Measurements from ENCODE around the gene CUEDC1. TPM values are rescaled to one million over a fixed set of nuclear protein-coding genes. Genes with fewer than 3 reads are reported as not detected.

The CUEDC1 gene
- total and polyA plus RNA-seq, 4 donors, result 19.7 to 55.7 (median 29.2) TPM

- TF ChIP-seq CTCF (IDR thresholded peaks at IDR 0.05; ENCODE audit: control extremely low read depth, extremely low read depth), result no peak
- Histone ChIP-seq H3K9ac (ENCODE audit: insufficient read depth in 1 of 2, low read length in 2 of 2) (no peak overlapping the region), H3K4me3 (no peak overlapping the region), H3K27me3 (ENCODE audit: control insufficient read depth in 3 of 3, insufficient read depth in 3 of 3, low read length in 2 of 3) (no peaks in the 10 kb centered on the region), H3K27ac (ENCODE audit: low read depth in 1 of 2, low read length in 1 of 2) (no peak overlapping the region), H3K4me1 (ENCODE audit: control insufficient read depth in 5 of 5, insufficient read depth in 5 of 5, low read length in 5 of 5) (peaks cover 4 to 33% (median 17%) of the 10 kb centered on the region in 5 donors), H3K9me3 (ENCODE audit: control insufficient read depth in 4 of 4, insufficient read depth in 3 of 4, low read length in 3 of 4) (no peaks in the 10 kb centered on the region), H3K36me3 (ENCODE audit: control insufficient read depth in 4 of 4, insufficient read depth in 4 of 4, low read length in 4 of 4) (peaks cover 0 to 2% (median 0%) of the 10 kb centered on the region in 4 donors)
- no peak for ATAC-seq (ENCODE audit: insufficient read depth, low FRiP score)
- no peak for DNase-seq
- 46 to 68% methylated on average over 6 of the region's 6 CpGs for WGBS, 2 donors
These were observed 46.9 kb downstream of the CUEDC1 start for GRCh38 chr17:57908278-57908677.

GRCh38 chr17:57906910-57907309 lies 48.3 kb downstream of the CUEDC1 start:
- Histone ChIP-seq H3K27ac (ENCODE audit: low read depth in 1 of 2, low read length in 1 of 2) (no peak overlapping the region), H3K36me3 (ENCODE audit: control insufficient read depth in 4 of 4, insufficient read depth in 4 of 4, low read length in 4 of 4) (peaks cover 0 to 2% (median 0%) of the 10 kb centered on the region in 4 donors), H3K9me3 (ENCODE audit: control insufficient read depth in 4 of 4, insufficient read depth in 3 of 4, low read length in 3 of 4) (no peaks in the 10 kb centered on the region), H3K4me3 (no peak overlapping the region), H3K4me1 (ENCODE audit: control insufficient read depth in 5 of 5, insufficient read depth in 5 of 5, low read length in 5 of 5) (peaks cover 8 to 38% (median 24%) of the 10 kb centered on the region in 5 donors), H3K9ac (ENCODE audit: insufficient read depth in 1 of 2, low read length in 2 of 2) (no peak overlapping the region), H3K27me3 (ENCODE audit: control insufficient read depth in 3 of 3, insufficient read depth in 3 of 3, low read length in 2 of 3) (no peaks in the 10 kb centered on the region)
- TF ChIP-seq CTCF (IDR thresholded peaks at IDR 0.05; ENCODE audit: control extremely low read depth, extremely low read depth), result no peak
- ATAC-seq (ENCODE audit: insufficient read depth, low FRiP score) (no peak), DNase-seq (no peak)
- WGBS, 2 donors, result 80 to 88% methylated on average over 7 of the region's 7 CpGs

GRCh38 chr17:57905875-57906455 lies 49.2 kb downstream of the CUEDC1 start:
- Histone ChIP-seq H3K9ac (ENCODE audit: insufficient read depth in 1 of 2, low read length in 2 of 2) (no peak overlapping the region), H3K36me3 (ENCODE audit: control insufficient read depth in 4 of 4, insufficient read depth in 4 of 4, low read length in 4 of 4) (peaks cover 0 to 2% (median 0%) of the 10 kb centered on the region in 4 donors), H3K4me1 (ENCODE audit: control insufficient read depth in 5 of 5, insufficient read depth in 5 of 5, low read length in 5 of 5) (peaks cover 8 to 37% (median 24%) of the 10 kb centered on the region in 5 donors), H3K27ac (ENCODE audit: low read depth in 1 of 2, low read length in 1 of 2) (peak overlapping the region in 1 of 2 donors; percentile 92), H3K4me3 (no peak overlapping the region), H3K27me3 (ENCODE audit: control insufficient read depth in 3 of 3, insufficient read depth in 3 of 3, low read length in 2 of 3) (no peaks in the 10 kb centered on the region), H3K9me3 (ENCODE audit: control insufficient read depth in 4 of 4, insufficient read depth in 3 of 4, low read length in 3 of 4) (no peaks in the 10 kb centered on the region)
- no peak for TF ChIP-seq CTCF (IDR thresholded peaks at IDR 0.05; ENCODE audit: control extremely low read depth, extremely low read depth)
- DNase-seq (no peak), ATAC-seq (ENCODE audit: insufficient read depth, low FRiP score) (no peak)

- peak overlapping the region in 1 of 2 donors; percentile 92 for H3K27ac ChIP-seq (ENCODE audit: low read depth in 1 of 2, low read length in 1 of 2)
- ATAC-seq (ENCODE audit: insufficient read depth, low FRiP score), result no peak
- no peaks in the 10 kb centered on the region for H3K27me3 ChIP-seq (ENCODE audit: control insufficient read depth in 3 of 3, insufficient read depth in 3 of 3, low read length in 2 of 3)
- H3K4me1 ChIP-seq (ENCODE audit: control insufficient read depth in 5 of 5, insufficient read depth in 5 of 5, low read length in 5 of 5), result peaks cover 8 to 53% (median 29%) of the 10 kb centered on the region in 5 donors
- H3K9ac ChIP-seq (ENCODE audit: insufficient read depth in 1 of 2, low read length in 2 of 2), result peak overlapping the region in 1 of 2 donors; percentile 4
- 91 to 92% methylated on average over 7 of the region's 7 CpGs for WGBS, 2 donors
- H3K4me3 ChIP-seq, result no peak overlapping the region
- H3K36me3 ChIP-seq (ENCODE audit: control insufficient read depth in 4 of 4, insufficient read depth in 4 of 4, low read length in 4 of 4), result peaks cover 0 to 2% (median 0%) of the 10 kb centered on the region in 4 donors
- no peaks in the 10 kb centered on the region for H3K9me3 ChIP-seq (ENCODE audit: control insufficient read depth in 4 of 4, insufficient read depth in 3 of 4, low read length in 3 of 4)
- DNase-seq, result no peak
- TF ChIP-seq CTCF (IDR thresholded peaks at IDR 0.05; ENCODE audit: control extremely low read depth, extremely low read depth), result no peak
These were observed 51.3 kb downstream of the CUEDC1 start for GRCh38 chr17:57903961-57904360.

Data from lung (tissue), 12 donors.